Measurements from ENCODE around the gene RUBCN. TPM values are rescaled to one million over a fixed set of nuclear protein-coding genes. Genes with fewer than 3 reads are reported as not detected.
A peak's percentile ranks its signal among the peaks of the same experiment; 100 is the strongest.
"Not testable (repeated sequence)": the region's sequence is repeated elsewhere in the genome, so short reads cannot be mapped to it uniquely, and the experiment has no call there.

RUBCN gene
- total RNA-seq, 1 experiment from 2014 or later, result 42.9 TPM

DNA sequence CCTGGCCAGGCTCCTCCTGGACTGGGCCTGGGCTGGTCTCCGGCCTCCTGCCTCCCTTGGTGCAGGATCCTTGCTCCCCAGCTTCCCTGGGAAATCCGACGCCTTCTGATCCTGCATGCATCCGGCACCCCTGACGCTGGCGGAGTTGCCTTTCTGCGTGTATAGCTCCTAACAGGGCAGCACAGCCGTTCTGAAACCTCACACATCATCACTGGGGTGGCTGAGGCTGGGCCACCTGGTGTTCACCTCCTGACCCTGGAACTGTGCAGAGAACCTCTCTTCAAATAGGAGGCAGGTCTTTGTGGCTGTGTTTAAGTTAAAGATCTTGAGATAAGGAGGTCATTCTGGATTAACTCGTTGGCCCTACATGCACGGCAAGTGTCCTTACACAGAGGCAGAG, 77.6 kb downstream of the RUBCN start:
- DNase-seq (ENCODE audit: low read depth), result not testable (repeated sequence)

DNA sequence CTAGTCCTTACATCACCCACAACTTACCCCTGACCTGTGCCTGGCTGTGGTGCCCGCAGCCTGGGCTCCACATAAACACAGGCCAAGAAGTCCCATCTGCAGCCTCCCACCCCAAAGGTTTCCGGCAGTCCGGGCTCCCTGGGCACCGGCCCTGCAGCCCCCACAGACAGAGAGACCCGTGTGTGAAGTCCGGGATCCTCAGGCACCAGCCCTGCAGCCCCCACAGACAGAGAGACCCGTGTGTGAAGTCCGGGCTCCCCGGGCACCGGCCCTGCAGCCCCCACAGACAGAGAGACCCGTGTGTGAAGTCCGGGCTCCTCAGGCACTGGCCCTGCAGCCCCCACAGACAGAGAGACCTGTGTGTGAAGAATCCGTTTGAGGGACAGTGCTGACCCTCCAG, 78.0 kb downstream of the RUBCN start:
- not testable (repeated sequence) for DNase-seq (ENCODE audit: low read depth)

DNA sequence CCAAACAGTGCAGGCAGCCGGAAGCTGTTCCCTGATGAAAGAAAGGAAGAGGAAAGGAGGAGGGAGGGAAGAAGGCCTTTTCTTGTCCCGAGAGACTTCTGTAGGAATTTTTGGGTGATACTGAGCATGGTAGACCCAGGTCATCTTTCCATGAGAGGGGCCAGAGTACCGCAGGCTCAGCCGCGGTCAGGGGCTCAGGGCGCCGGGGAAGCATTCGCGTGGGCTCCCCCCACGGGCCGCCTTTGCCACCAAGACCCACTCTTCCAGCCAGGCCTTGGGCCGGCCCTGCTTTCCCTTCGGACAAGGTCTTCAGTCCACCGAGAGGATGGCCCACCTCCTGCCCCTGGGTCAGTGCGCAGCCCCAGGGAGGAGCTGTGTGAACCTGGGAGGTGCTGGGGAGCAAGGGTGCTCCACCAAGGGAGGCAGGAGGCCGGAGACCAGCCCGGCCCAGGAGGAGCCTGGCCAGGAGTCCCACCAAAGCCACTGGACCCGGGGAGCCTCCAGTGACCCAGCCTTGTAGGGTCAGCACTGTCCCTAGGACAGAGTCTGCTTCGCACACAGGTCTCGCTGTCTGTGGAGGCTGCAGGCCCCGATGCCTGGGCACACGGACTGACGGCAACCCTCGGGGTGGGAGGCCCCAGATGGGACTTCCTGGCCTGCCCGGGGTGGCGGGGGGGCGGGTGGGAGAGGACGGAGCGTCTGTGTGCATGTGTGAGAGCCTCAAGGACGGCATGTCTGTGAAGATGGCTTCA, 79.0 kb downstream of the RUBCN start:
- DNase-seq (ENCODE audit: low read depth), result not testable (repeated sequence)

DNA sequence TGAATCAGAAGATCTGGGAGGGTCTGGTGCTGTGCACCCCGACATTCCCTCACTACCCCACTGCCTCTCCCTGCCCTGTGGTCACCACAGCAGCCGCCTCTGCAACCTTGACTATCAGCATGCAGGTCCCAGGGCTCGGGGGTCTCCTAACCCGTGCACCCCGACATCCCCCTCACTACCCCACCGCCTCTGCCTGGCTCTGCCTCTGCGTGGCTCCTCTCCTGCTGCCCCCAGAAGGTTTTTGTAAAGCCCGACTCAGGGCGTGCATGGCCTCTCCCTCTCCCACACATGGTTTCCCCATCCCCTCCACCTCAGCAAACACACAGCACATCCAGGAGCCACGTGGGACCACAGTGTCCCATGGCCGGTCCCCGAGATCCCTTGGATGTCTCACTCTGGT, 79.7 kb downstream of the RUBCN start:
- not testable (repeated sequence) for DNase-seq (ENCODE audit: low read depth)

DNA sequence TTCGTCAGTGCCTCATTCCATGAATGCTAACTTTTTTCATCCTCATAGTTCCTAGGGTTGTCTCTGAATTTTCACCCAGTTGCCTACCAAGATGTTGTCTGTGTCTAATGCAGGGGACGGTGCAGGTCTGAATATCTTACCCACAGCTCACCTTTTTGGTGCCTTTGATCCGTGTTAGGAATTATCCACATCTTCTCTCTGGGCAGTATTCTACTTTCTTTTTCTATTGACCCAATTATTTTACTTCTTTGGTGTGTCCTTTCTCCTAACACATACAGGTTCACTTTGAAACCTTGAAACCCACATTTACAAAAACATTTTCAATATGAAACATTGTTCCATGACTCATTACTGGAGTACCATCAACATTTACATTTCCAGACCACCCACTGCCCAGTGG, 80.6 kb downstream of the RUBCN start:
- not testable (repeated sequence) for DNase-seq (ENCODE audit: low read depth)

DNA sequence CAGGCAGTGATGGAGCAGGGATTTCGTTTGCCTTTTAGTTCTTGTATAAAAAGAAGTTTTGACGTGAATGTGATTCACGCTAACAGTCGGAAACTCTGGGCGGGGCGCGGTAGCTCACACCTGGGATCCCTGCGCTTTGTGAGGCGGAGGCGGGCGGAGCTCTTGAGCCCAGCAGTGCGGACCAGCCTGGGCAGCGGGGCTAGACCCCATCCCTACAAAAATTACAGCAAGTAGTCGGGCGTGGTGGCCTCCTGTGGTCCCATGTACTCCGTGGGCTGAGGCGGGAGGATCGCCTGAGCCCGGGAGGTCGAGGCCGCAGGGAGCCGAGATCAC, 81.7 kb downstream of the RUBCN start:
- DNase-seq (ENCODE audit: low read depth), result not testable (repeated sequence)

DNA sequence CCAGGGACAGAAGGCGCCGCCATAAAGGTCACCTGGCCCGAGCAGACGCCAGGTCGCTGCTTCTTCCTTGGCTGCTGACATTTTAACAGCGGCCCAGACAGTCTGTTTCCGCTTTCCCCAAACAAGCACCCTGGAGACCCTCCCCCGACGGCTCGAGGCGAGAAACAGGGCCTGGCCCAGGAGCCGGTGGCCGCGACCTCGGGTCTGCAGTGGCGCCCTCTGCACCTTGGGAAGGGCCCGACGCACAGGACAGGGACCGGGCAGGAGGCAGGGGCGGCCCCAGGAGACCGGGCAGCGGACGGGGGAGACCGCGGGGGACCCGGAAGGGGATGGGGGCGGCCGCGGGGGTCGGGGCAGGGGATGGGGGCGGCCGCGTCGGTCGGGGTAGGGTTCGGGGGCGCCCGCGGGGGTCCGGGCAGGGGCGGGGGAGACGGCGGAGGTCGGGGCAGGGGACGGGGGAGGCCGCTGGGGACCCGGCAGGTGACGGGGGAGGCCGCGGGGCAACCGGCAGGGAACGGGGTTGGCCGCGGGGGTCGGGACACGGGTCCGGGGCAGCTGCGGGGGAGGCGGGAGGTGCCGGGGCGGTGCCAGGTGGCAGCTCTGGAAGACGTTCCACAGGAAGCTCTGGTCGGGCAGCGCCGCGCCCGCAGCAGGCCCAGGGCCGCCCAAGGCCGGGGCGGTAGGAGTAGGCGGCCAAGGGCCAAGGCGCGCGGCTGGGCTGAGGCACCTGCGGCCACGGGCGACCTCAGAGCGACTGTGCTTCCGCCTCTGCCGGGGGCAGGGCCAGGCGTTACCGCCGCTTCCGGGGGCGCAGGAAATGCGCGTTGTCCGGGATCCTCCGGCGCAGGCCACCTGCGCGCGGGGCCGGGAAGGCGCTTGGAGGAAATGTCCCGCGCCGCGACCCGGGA, 82.4 kb downstream of the RUBCN start:
- DNase-seq (ENCODE audit: low read depth), result not testable (repeated sequence)

DNA sequence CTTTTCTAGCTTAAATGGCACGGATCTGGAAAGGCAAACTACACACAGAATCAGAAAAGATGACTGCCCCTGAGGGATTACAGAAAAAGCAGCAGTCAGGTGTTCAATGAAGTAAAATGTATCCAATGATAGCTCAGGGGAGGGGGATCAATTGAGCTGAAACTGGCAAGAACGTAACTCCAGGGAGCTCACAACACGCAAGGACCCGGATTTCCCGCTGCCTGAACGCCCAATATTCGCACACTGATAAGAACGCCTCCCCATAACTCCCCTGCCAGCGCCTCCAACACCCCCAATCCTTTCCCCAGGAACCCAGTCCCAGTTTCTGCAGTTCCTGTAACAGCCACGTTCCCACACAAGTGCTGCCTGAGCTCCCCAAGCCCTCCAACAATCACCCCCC, 83.8 kb downstream of the RUBCN start:
- not testable (repeated sequence) for DNase-seq (ENCODE audit: low read depth)

DNA sequence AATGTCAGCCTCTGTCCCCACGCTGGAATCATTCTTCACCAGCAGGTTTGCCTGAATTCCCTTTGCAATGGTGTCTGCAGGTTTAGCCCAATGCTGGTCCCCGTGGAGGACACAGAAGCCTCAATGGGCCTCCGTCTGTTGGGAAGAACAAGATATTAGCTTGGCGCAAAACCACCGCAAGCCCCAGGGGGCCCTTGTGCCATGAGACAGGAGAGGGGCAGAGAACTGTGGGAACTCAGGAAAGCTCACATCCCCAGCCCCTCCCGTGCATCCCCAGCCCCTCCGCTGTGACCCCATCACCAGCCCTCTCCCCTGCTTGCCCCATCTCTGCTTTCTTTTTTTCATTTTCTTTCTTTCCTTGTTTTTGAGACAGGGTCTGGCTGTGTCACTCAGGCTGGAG, 89.1 kb downstream of the RUBCN start:
- DNase-seq (ENCODE audit: low read depth), result not testable (repeated sequence)

DNA sequence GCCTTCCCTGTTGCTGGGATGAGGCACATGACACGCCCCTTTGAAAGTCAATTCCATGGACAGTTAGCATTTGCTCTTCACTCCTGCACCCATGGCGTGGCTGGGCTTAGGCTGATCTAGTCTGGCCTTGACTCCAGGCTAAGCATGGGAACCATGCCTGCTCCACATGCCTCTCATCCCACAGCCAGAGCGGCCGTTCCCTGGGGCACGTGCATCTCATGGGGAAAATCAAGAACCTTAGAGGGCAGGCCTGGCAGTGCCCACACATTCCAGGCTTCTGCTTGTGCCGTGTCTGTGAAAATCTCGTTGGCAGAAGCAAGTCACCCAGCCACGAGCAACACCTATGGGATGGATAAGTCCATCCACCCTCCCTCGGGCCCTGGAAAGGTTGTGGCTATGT, 89.5 kb downstream of the RUBCN start:
- DNase-seq (ENCODE audit: low read depth), result not testable (repeated sequence)

DNA sequence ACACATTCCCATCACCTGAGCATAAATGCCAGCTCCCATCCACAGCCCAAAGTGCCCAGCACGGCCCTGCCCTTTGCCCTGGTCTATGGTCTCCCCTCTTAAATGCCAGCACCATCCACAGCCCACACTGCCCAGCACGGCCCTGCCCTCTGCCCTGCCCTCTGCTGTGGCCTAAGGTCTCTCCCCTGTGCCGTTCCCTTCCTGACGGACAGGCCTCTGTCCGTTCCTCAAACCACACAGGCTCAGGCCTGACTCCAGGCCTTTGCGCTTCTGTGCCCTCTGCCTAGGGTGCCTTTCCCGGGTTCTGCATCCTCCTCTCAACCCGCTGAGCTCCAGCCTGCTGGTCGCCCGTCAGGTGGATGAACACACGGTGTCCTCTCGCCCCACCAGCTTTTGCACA, 90.4 kb downstream of the RUBCN start:
- not testable (repeated sequence) for DNase-seq (ENCODE audit: low read depth)

DNA sequence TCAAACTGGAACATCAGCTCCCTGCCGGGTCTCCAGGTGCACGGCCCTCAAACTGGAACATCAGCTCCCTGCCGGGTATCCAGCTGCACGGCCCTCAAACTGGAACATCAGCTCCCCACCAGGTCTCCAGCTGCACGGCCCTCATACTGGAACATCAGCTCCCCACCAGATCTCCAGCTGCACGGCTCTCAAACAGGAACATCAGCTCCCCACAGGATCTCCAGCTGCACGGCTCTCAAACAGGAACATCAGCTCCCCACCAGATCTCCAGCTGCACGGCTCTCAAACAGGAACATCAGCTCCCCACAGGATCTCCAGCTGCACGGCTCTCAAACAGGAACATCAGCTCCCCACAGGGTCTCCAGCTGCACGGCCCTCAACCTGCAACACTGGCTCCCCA, 99.1 kb downstream of the RUBCN start:
- DNase-seq (ENCODE audit: low read depth), result not testable (repeated sequence)

DNA sequence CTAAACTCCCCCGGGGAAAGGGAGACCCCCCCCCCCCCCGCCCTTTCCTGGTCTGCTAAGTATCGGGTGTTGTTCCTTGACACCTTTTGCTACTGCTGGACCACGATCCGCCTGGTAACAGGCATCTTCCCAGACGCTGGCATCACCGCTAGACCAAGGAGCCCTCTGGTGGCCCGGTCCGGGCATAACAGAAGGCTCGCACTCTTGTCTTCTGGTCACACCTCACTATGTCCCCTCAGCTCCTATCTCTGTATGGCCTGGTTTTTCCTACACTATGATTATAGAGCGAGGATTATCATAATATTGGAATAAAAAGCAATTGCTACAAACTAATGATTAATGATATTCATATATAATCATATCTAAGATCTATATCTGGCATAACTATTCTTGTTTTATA, 104.7 kb downstream of the RUBCN start:
- not testable (repeated sequence) for DNase-seq (ENCODE audit: low read depth)

DNA sequence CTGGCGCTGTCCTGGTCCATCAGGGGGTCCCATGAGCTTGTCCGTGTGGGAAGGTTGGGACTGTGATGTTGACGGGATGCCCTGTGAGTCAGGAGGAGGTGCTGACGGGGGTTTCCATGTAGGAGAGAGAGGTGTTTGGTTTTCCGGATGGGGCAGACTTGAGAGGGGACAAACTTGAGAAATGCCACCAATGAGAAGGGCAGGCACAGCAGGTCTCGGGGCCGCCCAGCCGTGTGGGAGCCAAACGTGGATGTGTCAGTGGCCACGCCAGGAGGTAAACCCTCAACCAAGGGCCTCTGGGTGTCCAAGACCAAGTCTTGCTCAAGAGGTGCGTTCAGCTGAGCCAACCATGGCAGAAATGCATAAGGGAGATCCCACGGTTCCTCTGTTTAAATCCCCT, 105.9 kb downstream of the RUBCN start:
- DNase-seq (ENCODE audit: low read depth), result not testable (repeated sequence)

DNA sequence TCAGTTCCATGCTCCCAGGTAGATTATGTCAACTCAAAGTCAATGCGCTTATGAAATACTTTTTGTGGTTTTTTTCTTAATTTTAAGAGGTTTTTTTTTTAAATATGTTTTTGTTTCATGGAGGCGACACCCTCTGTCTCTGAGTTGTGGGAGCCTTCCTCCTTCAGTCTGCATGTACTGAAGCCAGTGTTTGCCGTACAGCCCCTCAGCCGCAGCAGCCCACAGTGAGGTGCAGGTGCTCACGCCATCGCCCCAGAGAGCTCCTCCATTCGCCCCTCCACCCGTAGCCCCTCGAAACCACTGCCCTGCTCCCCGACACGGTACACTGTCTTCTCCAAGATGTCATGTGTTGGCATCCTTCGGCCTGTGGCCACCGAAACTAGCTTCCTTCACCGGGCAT, 107.4 kb downstream of the RUBCN start:
- not testable (repeated sequence) for DNase-seq (ENCODE audit: low read depth)

DNA sequence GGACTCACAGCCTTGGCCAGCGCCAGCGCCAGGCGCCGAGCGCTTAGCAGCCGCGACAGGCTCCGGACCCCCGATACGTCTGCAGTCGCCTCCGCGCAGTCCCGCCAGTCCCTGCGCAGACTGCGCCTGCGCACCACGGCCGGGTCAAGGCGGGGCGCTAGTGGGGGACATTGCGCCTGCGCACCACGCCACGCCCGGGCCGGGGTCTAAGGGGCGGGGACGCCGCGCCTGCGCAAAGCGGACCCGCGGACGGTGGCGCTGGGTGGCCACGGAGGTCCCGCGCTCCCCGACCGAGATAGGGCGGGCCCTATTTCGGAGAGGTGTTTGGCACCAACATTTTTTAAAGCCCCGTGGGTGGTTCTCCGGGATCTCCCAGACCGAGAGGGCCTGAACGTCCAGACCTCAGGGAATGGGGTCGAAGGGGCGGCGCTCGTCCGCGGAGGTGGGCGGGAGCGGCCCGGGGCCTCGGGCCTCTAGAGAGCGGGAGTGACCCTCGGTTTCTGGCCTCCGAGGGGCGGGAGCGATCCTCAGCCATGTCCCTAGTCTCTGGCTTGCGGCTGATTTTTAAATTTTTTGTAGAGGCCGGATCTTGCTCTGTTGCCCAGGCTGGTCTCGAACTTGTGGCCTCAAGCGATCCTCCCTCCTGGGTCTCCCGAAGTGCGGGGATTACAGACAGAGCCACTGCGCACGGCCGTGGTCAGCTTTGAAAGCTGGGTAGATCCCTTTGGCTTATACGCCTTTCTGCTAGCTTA, 108.8 kb downstream of the RUBCN start:
- peak; percentile 81 for DNase-seq (ENCODE audit: low read depth)

DNA sequence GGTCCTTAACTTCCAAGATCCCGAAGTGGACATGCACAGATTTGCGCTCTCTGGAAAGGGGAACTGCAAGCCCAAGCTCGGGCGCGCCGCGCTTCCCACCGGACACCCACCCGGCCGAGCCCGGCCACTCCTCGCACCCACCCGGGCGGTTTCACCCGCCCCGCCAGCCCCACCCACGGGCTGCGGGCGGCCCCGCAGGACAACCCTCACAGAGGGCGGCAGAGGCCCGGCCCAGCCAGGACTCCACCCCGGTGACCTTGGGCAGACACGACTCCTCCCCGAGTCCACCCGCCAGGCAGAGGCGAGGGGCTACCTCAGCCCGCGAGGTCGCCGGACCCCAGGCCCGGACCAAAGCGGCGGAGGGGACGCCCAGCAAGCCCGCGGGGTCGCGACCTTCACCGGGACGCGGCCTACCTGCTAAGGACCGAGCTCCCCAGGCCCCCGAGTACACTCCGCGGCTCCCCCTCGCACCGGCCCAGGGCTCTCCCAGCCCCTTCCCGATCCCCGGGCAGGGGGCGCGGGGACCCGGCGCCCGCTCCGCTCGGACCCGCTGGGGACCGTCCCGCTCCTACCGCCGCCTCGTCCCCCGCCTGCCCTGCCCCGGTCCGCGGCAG, 109.4 kb downstream of the RUBCN start:
- not testable (repeated sequence) for DNase-seq (ENCODE audit: low read depth)

DNA sequence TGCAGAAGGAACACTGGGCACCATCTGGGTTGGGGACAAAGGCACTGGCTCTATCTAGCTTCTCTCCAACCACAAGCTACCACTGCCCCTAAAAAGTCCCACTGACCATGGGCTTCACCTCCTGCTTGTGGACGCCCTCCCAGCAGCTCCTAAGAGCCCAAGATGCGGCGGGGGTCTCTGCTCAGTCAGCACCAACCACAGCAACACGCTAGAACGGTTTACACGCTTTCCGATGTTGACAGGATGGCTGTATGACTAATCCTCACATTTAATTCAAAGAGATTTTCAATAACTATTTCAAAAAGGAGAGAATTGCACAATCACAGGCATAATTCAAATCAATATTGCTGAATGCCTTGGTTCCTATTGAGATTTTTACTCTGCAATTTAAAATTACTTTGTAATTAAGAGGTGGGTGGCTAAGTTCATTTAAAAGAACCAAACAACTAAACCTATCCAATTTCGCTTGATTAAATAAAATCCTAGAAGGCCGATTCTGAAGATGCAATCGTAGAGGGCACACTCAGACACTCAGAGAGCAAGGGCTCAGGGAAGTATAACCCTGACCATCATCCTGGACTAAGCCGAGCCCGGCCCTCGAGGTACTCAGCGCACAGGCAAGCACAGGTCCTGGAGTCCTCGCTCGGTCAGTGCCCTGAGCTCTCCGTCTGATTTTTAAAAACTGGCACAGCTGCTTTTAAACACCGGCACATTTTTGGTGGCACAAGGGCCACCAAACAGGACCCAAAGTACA, 110.1 kb downstream of the RUBCN start:
- not testable (repeated sequence) for DNase-seq (ENCODE audit: low read depth)

DNA sequence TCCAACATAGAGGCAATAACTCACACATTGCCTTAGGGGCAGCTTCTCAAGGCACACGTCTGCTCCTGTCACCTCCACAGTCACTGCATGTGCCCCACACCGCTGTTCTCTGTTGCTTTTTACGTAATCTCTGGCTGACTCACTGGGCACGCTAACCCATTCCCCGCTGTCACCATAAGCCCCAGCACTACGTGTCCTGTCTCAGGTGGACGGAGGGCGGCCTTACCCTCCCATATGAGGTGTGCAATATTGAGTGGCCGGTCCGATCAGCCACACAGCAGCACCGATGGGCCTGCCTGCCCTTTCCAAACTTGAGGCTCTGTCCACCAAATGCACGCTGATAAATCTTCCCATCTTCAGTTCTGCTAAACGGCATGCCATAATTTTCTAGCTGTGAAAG, 115.2 kb downstream of the RUBCN start:
- not testable (repeated sequence) for DNase-seq (ENCODE audit: low read depth)

Data from HT1080 (cell line).